GM20431 (cell line): ENCODE results near the gene CCDC57.
"Not testable (repeated sequence)": the region's sequence is repeated elsewhere in the genome, so short reads cannot be mapped to it uniquely, and the experiment has no call there.

Experiments used
- in situ Hi-C: fragments of 300-500 bp; cut with MseI, MboI; formaldehyde crosslinking; loops from one replicate; pipeline ENCODE4 v1.15.0; 2020; ENCODE audit warnings: low sequenced_read_pairs; ENCODE audit not compliant: unreplicated experiment

Gene CCDC57

GRCh38 chr17:82145550-82146155 lies 67.0 kb downstream of the CCDC57 start:
- in situ Hi-C loops: no loop called here

DNA sequence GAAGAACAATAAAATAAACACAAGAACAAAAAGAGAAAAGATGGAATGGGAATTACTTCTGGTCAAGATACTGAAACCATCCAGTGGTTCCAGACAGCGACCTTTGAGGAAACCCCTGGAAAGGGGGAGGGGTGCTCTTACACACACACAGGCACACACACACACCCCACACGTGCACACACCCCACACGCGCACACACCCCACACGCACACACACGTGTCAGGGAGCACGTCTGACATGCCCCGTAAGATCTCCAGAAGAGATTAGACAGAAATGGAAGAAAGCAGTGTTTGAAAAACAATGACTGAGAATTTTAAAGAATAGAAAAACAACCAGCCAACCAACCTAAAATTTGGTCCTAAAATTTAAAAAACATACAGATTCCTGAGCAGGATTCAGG lies 69.3 kb downstream of the CCDC57 start:
- in situ Hi-C loops: no loop called here

GRCh38 chr17:82139961-82140360 lies 72.7 kb downstream of the CCDC57 start:
- in situ Hi-C loops: not testable (repeated sequence)

DNA sequence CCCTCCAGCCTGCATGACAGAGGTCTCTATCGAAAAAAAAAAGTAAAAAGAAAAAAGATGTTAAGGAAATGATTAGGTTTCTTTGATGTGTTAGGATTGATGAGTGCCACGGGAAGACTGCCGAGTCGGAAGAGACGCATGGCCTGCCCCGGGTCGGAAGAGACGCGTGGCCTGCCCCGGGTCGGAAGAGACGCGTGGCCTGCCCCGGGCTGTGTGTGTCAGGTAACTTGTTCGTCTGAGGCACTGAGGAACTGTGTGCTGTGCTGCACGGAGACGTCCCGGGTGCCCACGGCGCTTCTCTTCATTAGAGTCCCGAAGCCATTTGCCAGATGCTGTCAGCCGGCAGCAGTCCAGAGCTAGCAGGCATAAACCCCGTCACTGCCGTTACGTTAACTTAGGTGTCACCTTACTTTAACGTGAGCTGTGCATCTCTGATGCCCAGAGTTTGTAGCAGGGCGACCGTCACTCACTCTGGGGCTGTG lies 74.1 kb downstream of the CCDC57 start:
- in situ Hi-C loops: no loop called here

GRCh38 chr17:82134101-82134500 lies 78.5 kb downstream of the CCDC57 start:
- in situ Hi-C loops: no loop called here

GRCh38 chr17:82133166-82133953 lies 79.3 kb downstream of the CCDC57 start:
- in situ Hi-C loops: not testable (repeated sequence)

- in situ Hi-C loops: no loop called here
Observed at GRCh38 chr17:82129095-82129494, 83.5 kb downstream of the CCDC57 start.

- in situ Hi-C loops: no loop called here
Observed at GRCh38 chr17:82128287-82128686, 84.4 kb downstream of the CCDC57 start.

DNA sequence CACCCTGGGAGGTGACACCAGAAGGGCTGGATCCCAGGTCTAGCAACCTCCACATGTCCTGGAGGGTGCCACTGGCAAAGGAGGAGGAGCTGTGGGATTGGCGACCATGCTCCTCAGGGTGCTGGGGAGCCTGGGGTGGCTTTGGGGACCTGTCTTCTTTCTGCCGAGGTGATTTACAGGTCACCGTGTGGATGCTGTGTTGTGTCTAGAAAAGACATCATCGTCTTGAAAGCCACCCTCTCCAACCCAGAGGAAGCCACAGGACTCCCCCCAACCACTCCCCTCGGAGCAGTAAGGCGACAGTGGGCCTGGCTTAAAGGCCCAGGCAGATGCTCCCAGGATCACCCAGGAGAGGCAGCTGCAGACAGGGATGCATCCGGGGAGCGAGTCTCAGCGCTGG lies 84.9 kb downstream of the CCDC57 start:
- in situ Hi-C loops: no loop called here

- in situ Hi-C loops: no loop called here
Observed at GRCh38 chr17:82127315-82127595, 85.4 kb downstream of the CCDC57 start.

DNA sequence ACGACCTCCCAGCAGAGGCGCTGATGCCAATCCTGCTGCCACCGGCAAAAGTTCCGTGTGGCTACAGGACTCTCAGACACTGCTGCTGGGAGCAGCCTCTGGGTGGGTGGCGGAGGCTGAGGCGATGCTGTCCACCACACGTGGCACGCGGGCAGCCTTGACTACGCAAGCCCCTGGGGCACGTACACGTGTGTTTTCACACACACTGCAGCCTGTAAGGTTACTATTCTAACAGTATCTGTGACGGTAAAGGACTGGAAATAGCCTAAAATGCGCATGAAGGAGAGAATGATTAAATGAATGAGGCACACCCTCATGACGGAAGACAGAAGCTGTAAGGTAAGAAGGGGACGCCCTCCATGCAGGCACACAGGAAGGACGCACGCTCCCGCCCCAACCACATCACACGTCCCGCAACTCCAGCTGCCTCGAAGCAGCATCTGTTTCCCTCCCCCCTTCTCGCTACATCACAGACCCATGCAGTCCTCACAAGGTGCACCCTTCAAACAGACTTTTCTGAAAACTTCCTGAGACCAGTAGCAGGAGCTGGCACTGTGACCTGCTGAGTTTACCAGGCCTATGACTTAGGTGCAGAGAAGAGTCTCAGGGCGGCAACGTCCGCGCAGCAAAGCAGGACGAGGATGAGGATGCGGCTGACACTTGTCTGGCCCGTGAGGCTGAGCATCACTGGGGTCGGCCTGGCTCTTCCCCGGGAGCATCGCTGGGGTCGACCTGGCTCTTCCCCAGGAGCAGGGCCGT lies 85.9 kb downstream of the CCDC57 start:
- in situ Hi-C loops: no loop called here

DNA sequence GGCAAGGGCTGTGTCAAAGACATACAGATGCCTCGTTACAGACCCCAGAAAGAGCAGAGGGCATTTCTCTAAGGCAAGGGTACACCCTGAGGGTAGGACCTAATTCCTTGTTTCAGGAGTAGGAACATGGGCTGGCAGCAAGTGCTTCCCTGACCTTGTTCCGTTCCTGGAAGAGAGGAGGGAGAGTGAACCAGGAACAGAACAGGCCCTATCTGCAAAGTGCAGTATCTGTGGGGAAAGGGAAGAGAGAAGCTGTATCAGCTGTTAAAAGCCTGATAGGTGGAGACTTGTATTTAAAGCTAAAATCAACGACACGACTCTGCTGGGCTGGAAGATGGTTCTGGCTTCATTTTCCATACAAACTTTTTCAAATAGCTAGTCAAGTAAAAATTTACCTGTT lies 88.5 kb downstream of the CCDC57 start:
- in situ Hi-C loops: no loop called here

DNA sequence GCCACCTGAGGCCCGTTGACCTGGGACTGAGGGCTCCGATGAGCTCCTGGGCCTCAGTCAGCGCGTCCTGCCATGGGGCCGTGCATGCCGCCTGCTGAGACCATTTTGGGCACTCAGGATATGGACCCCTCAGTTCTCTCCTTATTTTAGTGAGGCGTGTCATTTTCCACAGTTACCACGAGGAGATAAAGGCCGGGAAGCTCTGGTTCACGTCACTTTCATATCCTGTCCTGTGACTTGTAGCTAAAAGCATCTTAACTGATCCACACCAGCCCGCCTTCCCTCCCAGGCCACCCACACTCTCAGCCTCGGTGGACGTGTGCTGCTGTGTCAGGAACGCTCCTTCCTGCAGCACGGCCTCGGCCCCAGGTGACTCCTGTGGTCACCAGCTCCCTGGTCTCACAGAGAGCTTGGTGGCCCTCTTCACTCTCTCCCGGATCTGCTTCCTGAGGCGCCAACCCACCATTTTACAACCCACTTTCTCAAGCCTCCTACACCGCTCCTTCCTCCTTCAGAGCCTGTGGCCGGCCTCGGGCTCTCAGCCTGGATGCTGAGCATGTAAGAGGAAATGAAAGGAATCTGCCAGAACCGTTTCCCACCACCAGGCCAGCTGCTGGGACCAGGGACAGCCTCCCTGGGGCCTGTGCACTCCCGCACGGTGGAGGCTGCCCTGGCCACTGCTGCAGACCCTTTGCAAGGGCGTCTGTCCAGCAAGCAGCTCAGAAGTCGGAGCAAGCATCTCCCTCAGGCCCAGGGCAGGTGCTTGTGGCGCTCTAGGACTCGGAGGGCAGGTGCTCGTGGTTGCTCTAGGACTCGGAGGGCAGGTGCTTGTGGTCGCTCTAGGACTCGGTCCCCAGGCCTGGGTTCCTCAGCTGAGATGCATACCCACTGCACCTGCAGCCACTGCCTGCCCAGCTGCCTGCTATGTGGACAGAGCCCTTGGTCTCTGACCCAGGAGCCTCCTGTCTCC lies 90.7 kb downstream of the CCDC57 start:
- in situ Hi-C loops: no loop called here

DNA sequence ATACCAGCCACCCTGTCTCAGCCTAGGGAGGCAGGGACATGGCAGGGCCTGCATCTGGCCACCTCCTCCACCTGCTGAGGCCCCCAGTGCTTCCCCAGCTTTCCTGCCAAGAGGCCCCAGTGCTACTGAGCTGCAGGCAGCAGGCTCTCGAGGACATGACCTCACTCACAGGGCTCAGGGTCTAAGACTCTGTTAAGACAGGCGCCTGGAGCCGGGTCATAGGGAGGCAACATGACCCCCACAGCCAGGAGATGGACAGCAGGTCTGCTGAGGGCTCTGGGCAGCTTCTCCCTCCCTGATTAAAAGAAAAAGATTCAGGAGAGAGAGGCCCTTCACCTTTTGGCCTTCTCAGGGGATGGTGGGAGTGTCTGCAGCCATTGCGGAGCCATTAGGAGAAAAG lies 91.4 kb downstream of the CCDC57 start:
- in situ Hi-C loops: no loop called here

DNA sequence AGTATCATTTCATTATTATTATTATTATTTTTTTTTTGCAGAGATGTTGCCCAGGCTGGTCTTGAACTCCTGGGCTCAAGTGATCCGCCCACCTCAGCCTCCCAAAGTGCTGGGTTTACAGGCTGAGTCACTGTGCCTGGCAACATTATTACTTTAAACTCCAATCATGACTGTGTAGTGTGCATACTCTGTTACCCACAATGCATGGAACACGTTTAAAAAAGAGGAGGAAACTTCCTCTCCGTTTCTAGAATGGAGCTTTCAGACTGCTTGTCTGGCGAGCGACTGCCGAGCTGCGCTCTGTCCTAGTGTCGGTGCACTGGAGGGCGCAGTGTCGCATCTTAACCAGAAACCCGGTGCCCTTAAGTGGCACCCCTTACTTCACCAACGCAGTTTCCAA lies 92.5 kb downstream of the CCDC57 start:
- in situ Hi-C loops: no loop called here

- in situ Hi-C loops: no loop called here
Observed at GRCh38 chr17:82118815-82119380, 93.7 kb downstream of the CCDC57 start.

DNA sequence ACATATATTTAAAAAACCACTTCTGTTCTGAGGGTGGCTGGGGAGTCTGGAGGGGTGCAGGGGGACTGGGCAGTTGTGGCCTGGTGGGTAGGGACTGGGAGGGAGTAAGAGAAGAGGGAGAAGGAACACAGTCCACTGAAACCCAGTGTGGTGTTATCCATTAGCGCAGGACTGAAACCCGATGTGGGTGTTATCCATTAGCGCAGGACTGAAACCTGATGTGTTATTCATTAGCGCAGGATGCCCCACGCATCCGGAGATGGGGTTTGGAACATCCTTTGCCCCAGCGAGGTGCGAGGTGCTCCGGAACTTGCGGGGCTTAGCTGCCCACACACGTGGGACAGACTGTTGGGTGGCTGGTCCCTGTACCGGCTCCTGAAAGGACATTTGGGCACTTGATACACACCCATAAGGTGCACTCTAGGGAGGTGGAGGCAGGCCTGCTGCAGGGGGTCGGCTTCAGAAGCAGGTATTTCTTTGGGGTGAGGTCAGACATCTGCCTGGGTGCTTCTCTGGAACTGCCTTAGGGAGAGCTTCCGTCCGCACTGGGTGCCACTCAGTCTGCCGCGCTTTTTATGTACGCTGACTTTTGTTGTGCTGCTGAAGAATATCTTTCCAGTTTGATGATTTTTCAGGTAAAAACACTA lies 94.4 kb downstream of the CCDC57 start:
- in situ Hi-C loops: no loop called here

DNA sequence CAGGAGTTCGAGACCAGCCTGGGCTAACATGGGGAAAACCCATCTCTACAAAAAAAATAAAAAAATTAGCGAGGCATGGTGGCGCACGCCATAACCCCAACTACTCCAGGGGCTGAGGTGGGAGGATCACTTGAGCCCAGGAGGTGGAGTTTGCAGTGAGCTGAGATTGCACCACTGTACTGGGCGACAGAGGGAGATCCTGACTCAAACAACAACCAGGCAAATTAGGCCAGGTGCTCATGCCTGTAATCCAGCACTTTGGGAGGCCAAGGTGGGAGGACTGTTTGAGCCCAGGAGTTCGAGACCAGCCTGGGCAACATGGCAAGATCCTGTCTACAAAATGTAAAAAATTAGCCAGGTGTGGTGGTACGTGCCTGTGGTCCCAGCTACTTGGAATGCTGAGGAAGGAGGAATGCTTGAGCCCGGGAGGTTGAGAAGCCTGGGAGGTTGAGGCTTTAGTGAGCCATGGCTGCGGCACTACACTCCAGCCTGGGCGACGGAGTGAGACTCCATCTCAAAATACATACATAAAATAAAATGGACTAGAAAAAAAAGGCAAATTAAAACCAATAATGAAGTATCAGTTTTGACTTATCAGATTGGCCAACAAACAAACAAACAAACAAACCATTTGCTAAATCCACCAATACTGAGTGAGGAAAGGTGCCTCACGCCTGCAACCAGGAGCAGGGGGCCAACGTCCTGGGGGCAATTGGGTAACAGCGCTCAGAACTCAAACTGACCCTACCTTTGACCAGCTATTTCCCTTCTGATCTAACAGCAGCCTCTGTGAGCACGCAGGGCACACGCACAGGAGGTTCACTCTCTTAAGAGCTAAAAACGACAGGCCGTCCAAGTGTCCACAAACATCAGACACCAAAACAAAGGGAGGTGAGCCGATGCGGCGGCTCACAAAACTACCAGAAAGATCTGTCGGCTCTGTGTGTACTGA lies 95.2 kb downstream of the CCDC57 start:
- in situ Hi-C loops: no loop called here
